GM12878 (cell line): ENCODE measurements around the gene HIGD2B.
"Not testable (repeated sequence)": the region's sequence is repeated elsewhere in the genome, so short reads cannot be mapped to it uniquely, and the experiment has no call there.

ENCODE experiments used
- ATF7 ChIP-seq: fragments of 450-650 bp; IDR thresholded peaks from 2 replicates; pipeline ENCODE4 v1.6.1; 2016; ENCODE audit warnings: low read depth, mild to moderate bottlenecking
- CHD1 ChIP-seq: IDR thresholded peaks from 2 replicates; pipeline ENCODE4 v1.6.1; 2012; ENCODE audit warnings: low read depth, low read length, improper control_type of control experiment
- CTCF ChIP-seq, 3 experiments: IDR thresholded peaks in 2 of 3; conservative IDR thresholded peaks in 1 of 3; 2 replicates each; pipeline ENCODE4 v1.5.1; 2011; ENCODE audit warnings: low read depth in 3 of 3, low read length in 3 of 3, mild to moderate bottlenecking in 3 of 3, control low read depth in 2 of 3, moderate library complexity in 2 of 3, inconsistent platforms in 1 of 3, mixed read lengths in 1 of 3; ENCODE audit not compliant: control insufficient read depth in 2 of 3, insufficient read depth in 1 of 3; ENCODE audit errors: extremely low read depth in 1 of 3
- EZH2 ChIP-seq: IDR thresholded peaks from 2 replicates; pipeline ENCODE4 v1.6.1; 2012; ENCODE audit warnings: low read depth, mild to moderate bottlenecking, control low read depth, inconsistent platforms, low read length, borderline replicate concordance; ENCODE audit not compliant: control insufficient read depth
- MXI1 ChIP-seq: fragments of 150-350 bp; IDR thresholded peaks from 2 replicates; pipeline ENCODE4 v1.6.1; 2011; ENCODE audit warnings: low read depth, mild to moderate bottlenecking, inconsistent platforms, low read length, improper control_type of control experiment
- MYC ChIP-seq: IDR thresholded peaks from 2 replicates; pipeline ENCODE4 v1.6.1; 2011; ENCODE audit warnings: mild to moderate bottlenecking, low read length, moderate library complexity, inconsistent platforms; ENCODE audit not compliant: insufficient read depth, insufficient replicate concordance, insufficient read length, severe bottlenecking
- RAD21 ChIP-seq: IDR thresholded peaks from 2 replicates; pipeline ENCODE4 v1.6.1; 2011; ENCODE audit warnings: mild to moderate bottlenecking, low read depth, low read length, moderate library complexity; ENCODE audit not compliant: insufficient read depth
- RCOR1 ChIP-seq: conservative IDR thresholded peaks from 2 replicates; pipeline ENCODE4 v1.6.1; 2012; ENCODE audit warnings: low read depth, low read length, improper control_type of control experiment
- RFX5 ChIP-seq: IDR thresholded peaks from 2 replicates; pipeline ENCODE4 v1.6.1; 2011; ENCODE audit warnings: low read depth, low read length, improper control_type of control experiment
- TCF12 ChIP-seq: IDR thresholded peaks from 2 replicates; pipeline ENCODE4 v1.6.1; 2011; ENCODE audit warnings: low read depth, mild to moderate bottlenecking, low read length
- TCF3 ChIP-seq: IDR thresholded peaks from 2 replicates; pipeline ENCODE4 v1.6.1; 2012; ENCODE audit warnings: low read depth, mild to moderate bottlenecking, low read length, borderline replicate concordance; ENCODE audit not compliant: insufficient read depth
- ZNF274 ChIP-seq: IDR thresholded peaks from one replicate; pipeline ENCODE4 v1.8.0; 2011; ENCODE audit not compliant: insufficient read length, insufficient read depth

- not testable (repeated sequence) for TF ChIP-seq EZH2; MXI1; CTCF (IDR thresholded peaks at IDR 0.05 in 2 of 3, conservative IDR thresholded peaks at IDR 0.05 in 1 of 3; ENCODE audit: control insufficient read depth in 2 of 3, extremely low read depth in 1 of 3, insufficient read depth in 1 of 3, low read depth in 3 of 3, low read length in 3 of 3); ZNF274; ATF7; RFX5; MYC; TCF3; TCF12; CHD1; RCOR1; RAD21
Measured at GRCh38 chr15:72728249-72728648, 42.3 kb upstream of the HIGD2B start.
